ENCODE measurements around the gene ANKRD6. TPM values are rescaled to one million over a fixed set of nuclear protein-coding genes. Genes with fewer than 3 reads are reported as not detected.
A peak's percentile ranks its signal among the peaks of the same experiment; 100 is the strongest.

Gene ANKRD6
- total RNA-seq, 1 experiment from 2014 or later, result 5.6 TPM

DNA sequence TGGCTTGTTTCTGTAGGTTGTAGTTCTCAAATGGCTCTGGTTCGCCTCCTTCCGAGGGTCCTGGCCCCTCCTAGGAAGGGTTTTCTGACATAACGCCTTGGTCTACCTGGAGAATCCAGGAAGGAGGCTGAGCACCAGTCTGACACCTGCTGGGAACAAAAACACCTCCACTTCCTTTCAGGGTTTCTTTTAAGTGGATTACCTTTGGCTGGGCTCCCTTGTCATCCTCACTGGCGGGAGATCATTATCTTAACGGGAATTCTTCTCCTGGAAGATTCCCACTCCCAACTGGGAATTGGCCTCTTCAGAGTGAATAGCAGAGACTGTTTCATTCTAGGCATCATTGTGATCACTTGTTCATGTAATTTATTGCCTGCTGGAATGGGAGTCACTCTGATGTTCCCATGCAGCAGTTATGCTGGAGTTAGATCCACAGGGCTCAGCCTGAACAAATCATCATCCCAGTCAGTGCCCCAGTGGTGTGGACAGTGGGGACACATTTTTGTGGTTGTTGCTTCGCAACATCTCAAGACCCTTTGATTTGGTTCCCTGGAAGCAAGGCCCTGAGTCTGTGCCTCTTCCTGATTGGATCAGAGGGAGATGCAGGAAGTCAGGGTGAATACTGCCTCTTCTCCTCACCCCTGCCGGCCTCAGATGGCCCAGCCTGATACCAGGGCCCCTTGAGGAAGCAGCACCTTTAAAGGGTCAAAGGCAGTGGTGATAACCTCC, 156.5 kb downstream of the ANKRD6 start:
- Histone ChIP-seq H3K79me2 (ENCODE audit: insufficient read depth, low read length) (no peaks in the 10 kb centered on the region), H4K20me1 (ENCODE audit: control insufficient read depth, insufficient read depth, insufficient read length) (no peaks in the 10 kb centered on the region), H2AFZ (ENCODE audit: low read length) (no peak overlapping the region), H2BK15ac (ENCODE audit: low read depth, low read length) (no peak overlapping the region), H3K23me2 (ENCODE audit: insufficient read length, low read depth, low read length, poor library complexity, severe bottlenecking) (no peaks in the 10 kb centered on the region), H3T11ph (ENCODE audit: low read length) (no peak overlapping the region), H3K18ac (ENCODE audit: insufficient read length, low read depth, low read length) (no peak overlapping the region), H3K9ac (ENCODE audit: extremely low read depth, insufficient read length, low read length) (no peak overlapping the region), H3K9me3 (ENCODE audit: control insufficient read depth, low read depth, low read length) (no peaks in the 10 kb centered on the region), H3K27ac (ENCODE audit: insufficient read length, low read depth, low read length) (no peak overlapping the region), H3K27me3 (ENCODE audit: insufficient read depth, low read length) (no peaks in the 10 kb centered on the region), H3K14ac (ENCODE audit: insufficient read depth, low read length) (no peak overlapping the region), H3K79me1 (ENCODE audit: insufficient read depth, low read depth, low read length, poor library complexity, severe bottlenecking) (no peaks in the 10 kb centered on the region), H2BK120ac (ENCODE audit: low read depth, low read length, poor library complexity, severe bottlenecking) (no peak overlapping the region), H3K4me2 (ENCODE audit: insufficient read depth, insufficient read length, low read length) (no peak overlapping the region), H2BK5ac (ENCODE audit: insufficient read length, low read length) (no peak overlapping the region), H2AK5ac (ENCODE audit: insufficient read length, low read length) (no peak overlapping the region), H2BK12ac (ENCODE audit: insufficient read length, low read depth, low read length) (no peak overlapping the region), H2BK20ac (ENCODE audit: low read depth, low read length, poor library complexity, severe bottlenecking) (no peak overlapping the region), H3K4me1 (ENCODE audit: insufficient read depth, low read length) (peaks cover 4% of the 10 kb centered on the region; the same call in 1 of the 2 replicates), H4K91ac (ENCODE audit: insufficient read length, low read depth, low read length) (no peak overlapping the region), H4K8ac (replicated peaks; ENCODE audit: insufficient read length, low read depth, low read length) (no peak overlapping the region), H3K23ac (ENCODE audit: insufficient read length, low read depth, low read length) (no peak overlapping the region), H3K4ac (ENCODE audit: low read depth, low read length) (no peak overlapping the region), H3K56ac (ENCODE audit: insufficient read length, low read depth, low read length) (no peak overlapping the region), H4K5ac (ENCODE audit: insufficient read length, low read depth, low read length) (no peak overlapping the region)
- Mint-ChIP-seq H3K4me1 (peaks cover 15% of the 10 kb centered on the region in 2 experiments), H3K36me3 (ENCODE audit: insufficient read depth in 1 of 3, low read depth in 3 of 3) (no peaks in the 10 kb centered on the region), H3K9me3 (no peaks in the 10 kb centered on the region), H3K27me3 (ENCODE audit: low read depth) (no peaks in the 10 kb centered on the region), H3K4me3 (no peak overlapping the region), H3K27ac (peak overlapping the region in 1 of 3 experiments; percentile 53; a peak in 3 of 7 replicates)
- DNase-seq, result peak; percentile 66
- TF ChIP-seq, protein P1, sequence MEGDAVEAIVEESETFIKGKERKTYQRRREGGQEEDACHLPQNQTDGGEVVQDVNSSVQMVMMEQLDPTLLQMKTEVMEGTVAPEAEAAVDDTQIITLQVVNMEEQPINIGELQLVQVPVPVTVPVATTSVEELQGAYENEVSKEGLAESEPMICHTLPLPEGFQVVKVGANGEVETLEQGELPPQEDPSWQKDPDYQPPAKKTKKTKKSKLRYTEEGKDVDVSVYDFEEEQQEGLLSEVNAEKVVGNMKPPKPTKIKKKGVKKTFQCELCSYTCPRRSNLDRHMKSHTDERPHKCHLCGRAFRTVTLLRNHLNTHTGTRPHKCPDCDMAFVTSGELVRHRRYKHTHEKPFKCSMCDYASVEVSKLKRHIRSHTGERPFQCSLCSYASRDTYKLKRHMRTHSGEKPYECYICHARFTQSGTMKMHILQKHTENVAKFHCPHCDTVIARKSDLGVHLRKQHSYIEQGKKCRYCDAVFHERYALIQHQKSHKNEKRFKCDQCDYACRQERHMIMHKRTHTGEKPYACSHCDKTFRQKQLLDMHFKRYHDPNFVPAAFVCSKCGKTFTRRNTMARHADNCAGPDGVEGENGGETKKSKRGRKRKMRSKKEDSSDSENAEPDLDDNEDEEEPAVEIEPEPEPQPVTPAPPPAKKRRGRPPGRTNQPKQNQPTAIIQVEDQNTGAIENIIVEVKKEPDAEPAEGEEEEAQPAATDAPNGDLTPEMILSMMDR (conservative IDR thresholded peaks at IDR 0.05), result peak; percentile 30; the same call in 2 of the 3 replicates
- no CpG with 5 or more reads among the region's 7 CpGs for WGBS (ENCODE audit: extremely low coverage, insufficient read length, low lambda C conversion rate)
